Uterus (tissue), 4 donors: ENCODE results near the gene EOMES. TPM values are rescaled to one million over a fixed set of nuclear protein-coding genes. Genes with fewer than 3 reads are reported as not detected.

ENCODE experiments used
- DNase-seq, 2 donors: peaks; one replicate each; pipeline ENCODE4 v3.0.0-alpha.2; 2019 to 2020
- H3K27ac ChIP-seq, 2 donors: fragments of 200-600 bp; sonication (generic); 1 replicate in 1 of 2; 2 replicates in 1 of 2; pipeline ENCODE4 v1.5.1; 2016 to 2018
- H3K27me3 ChIP-seq, 2 donors: fragments of 200-600 bp; sonication (generic); one replicate each; pipeline ENCODE4 v1.5.1; 2018 to 2019; ENCODE audit warnings: control low read depth in 1 of 2
- H3K36me3 ChIP-seq, 2 donors: fragments of 200-600 bp; sonication (generic); one replicate each; pipeline ENCODE4 v1.5.1; 2019; ENCODE audit warnings: control low read depth in 1 of 2
- H3K4me1 ChIP-seq, 2 donors: fragments of 200-600 bp; sonication (generic); one replicate each; pipeline ENCODE4 v1.5.1; 2018 to 2019; ENCODE audit warnings: control low read depth in 1 of 2
- H3K4me3 ChIP-seq, 2 donors: fragments of 200-600 bp; sonication (generic); 1 replicate in 1 of 2; 2 replicates in 1 of 2; pipeline ENCODE4 v1.5.1; 2018 to 2019; ENCODE audit warnings: mild to moderate bottlenecking in 1 of 2
- H3K9me3 ChIP-seq, 2 donors: fragments of 200-600 bp; sonication (generic); one replicate each; pipeline ENCODE4 v1.5.1; 2019; ENCODE audit warnings: control low read depth in 1 of 2
- POLR2A ChIP-seq, 2 donors: fragments of 450-650 bp; IDR thresholded peaks; one replicate each; pipeline ENCODE4 v1.6.1; 2016; ENCODE audit warnings: antibody characterized with exemption in 2 of 2, mild to moderate bottlenecking in 1 of 2, moderate library complexity in 1 of 2
- intact Hi-C: fragments of 100-400 bp; cut with DNase I; formaldehyde crosslinking; loops from one replicate; pipeline ENCODE4 v1.15.1; 2023; ENCODE audit warnings: low total_unique reads
- total RNA-seq, 4 donors: library from RNA; depleted of rRNA in 3 of 4; stranded (reverse); fragments of >200 nt in 3 of 4; gene quantifications; one replicate each; pipeline versions ENCODE4 v1.1.0 to v1.2.4, GENCODE V29; 2014 to 2023
- TF ChIP-seq, protein P1 (sequence below), 4 experiments: fragments of 200-600 bp in 2 of 4; fragments of 450-650 bp in 2 of 4; sonication (generic) in 2 of 4; IDR thresholded peaks; one replicate each; pipeline ENCODE4 v1.5.1; 2016 to 2019; ENCODE audit warnings: antibody characterized with exemption in 4 of 4, mild to moderate bottlenecking in 2 of 4, moderate library complexity in 1 of 4
- donor health status: DM: yes; HTN: yes; CAD: no.

EOMES gene
- total RNA-seq, 4 donors from 2014 or later, result 0.62 to 0.82 TPM; not detected in 2

GRCh38 chr3:27730774-27731659 lies 8.9 kb upstream of the EOMES start:
- no peak for DNase-seq
- H3K4me1 ChIP-seq, result peaks cover 0 to 7% of the 10 kb centered on the region in 2 donors
- H3K36me3 ChIP-seq, result no peaks in the 10 kb centered on the region
- H3K27ac ChIP-seq, result no peak overlapping the region
- no peak overlapping the region for H3K4me3 ChIP-seq
- H3K27me3 ChIP-seq, result peaks cover 2 to 47% of the 10 kb centered on the region in 2 donors
- H3K9me3 ChIP-seq, result no peaks in the 10 kb centered on the region
- TF ChIP-seq POLR2A (IDR thresholded peaks at IDR 0.05), result no peak
- TF ChIP-seq, protein P1, sequence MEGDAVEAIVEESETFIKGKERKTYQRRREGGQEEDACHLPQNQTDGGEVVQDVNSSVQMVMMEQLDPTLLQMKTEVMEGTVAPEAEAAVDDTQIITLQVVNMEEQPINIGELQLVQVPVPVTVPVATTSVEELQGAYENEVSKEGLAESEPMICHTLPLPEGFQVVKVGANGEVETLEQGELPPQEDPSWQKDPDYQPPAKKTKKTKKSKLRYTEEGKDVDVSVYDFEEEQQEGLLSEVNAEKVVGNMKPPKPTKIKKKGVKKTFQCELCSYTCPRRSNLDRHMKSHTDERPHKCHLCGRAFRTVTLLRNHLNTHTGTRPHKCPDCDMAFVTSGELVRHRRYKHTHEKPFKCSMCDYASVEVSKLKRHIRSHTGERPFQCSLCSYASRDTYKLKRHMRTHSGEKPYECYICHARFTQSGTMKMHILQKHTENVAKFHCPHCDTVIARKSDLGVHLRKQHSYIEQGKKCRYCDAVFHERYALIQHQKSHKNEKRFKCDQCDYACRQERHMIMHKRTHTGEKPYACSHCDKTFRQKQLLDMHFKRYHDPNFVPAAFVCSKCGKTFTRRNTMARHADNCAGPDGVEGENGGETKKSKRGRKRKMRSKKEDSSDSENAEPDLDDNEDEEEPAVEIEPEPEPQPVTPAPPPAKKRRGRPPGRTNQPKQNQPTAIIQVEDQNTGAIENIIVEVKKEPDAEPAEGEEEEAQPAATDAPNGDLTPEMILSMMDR (IDR thresholded peaks at IDR 0.05), result no peak
- intact Hi-C loops, result no loop called here

DNA sequence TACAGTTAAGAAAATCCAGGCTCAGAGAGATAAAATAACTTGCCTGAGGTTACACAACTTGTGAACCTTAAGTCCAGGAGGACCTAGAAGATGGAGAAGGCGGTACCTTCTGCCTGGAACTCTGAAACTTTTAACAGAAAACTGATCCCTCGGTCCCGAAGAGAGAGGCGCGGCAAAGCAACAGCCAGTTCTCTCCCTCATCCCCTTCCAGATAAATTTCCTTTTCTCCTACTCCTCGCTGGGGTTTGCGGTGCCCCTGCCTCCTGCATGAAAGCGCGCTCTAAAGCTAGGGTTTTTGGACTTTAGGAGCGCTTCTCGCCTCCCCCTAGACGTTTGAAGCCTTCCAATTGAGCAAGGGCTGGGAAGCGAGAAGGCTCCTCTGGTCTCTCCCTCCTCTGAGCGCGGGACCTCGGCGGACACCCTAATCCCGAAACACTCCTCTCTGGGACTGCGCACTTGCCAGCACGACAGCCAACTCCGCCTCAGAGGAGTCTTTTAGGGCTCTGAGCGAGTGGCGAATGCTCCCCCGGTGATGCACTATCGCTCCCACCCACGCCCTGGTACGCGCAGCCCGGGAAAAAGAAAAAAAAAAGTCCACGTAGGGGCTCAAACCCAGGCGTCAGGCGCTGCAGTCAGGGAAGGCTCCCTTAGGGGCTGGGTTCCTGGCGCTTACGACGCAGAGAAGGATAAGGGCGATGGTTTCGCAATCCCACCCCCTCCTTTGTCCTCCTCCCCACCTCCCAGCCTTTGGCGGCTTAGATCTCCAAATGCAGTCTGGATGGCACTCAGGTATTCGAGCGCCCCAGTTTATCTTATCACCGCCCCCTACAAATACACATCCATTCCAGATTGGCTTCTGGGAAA lies 7.9 kb upstream of the EOMES start:
- intact Hi-C loops, result no loop called here
- no peak for DNase-seq
- H3K4me3 ChIP-seq, result no peak overlapping the region
- no peaks in the 10 kb centered on the region for H3K36me3 ChIP-seq
- peaks cover 2 to 57% of the 10 kb centered on the region in 2 donors for H3K27me3 ChIP-seq
- H3K9me3 ChIP-seq, result no peaks in the 10 kb centered on the region
- H3K27ac ChIP-seq, result no peak overlapping the region
- H3K4me1 ChIP-seq, result peaks cover 0 to 7% of the 10 kb centered on the region in 2 donors
- TF ChIP-seq POLR2A (IDR thresholded peaks at IDR 0.05), result no peak
- TF ChIP-seq, protein P1 (IDR thresholded peaks at IDR 0.05), result no peak

DNA sequence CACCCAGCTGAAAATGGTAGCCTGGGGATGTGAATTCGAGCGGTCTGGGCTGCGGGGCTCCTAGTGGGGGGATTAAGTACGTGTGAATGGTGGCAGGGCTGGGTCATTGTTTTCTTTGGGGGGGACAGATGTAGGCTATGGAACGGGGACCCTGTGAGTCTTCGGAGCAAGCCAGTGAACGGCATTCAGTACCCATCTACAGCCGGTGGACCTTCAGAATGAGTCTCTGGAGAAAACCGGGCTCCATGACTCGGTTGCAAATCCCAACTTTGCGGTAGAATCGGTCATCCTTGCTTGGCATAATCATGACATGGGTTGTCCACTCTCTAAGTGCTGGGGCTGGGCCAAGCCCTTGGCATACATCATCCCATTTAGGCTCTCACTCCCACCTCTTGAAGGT lies 7.2 kb upstream of the EOMES start:
- no peak overlapping the region for H3K27ac ChIP-seq
- no peaks in the 10 kb centered on the region for H3K36me3 ChIP-seq
- no peak for TF ChIP-seq POLR2A (IDR thresholded peaks at IDR 0.05)
- TF ChIP-seq, protein P1 (IDR thresholded peaks at IDR 0.05), result no peak
- DNase-seq, result no peak
- H3K4me1 ChIP-seq, result peaks cover 0 to 7% of the 10 kb centered on the region in 2 donors
- no peak overlapping the region for H3K4me3 ChIP-seq
- intact Hi-C loops, result no loop called here
- H3K9me3 ChIP-seq, result no peaks in the 10 kb centered on the region
- H3K27me3 ChIP-seq, result peaks cover 2 to 62% of the 10 kb centered on the region in 2 donors

DNA sequence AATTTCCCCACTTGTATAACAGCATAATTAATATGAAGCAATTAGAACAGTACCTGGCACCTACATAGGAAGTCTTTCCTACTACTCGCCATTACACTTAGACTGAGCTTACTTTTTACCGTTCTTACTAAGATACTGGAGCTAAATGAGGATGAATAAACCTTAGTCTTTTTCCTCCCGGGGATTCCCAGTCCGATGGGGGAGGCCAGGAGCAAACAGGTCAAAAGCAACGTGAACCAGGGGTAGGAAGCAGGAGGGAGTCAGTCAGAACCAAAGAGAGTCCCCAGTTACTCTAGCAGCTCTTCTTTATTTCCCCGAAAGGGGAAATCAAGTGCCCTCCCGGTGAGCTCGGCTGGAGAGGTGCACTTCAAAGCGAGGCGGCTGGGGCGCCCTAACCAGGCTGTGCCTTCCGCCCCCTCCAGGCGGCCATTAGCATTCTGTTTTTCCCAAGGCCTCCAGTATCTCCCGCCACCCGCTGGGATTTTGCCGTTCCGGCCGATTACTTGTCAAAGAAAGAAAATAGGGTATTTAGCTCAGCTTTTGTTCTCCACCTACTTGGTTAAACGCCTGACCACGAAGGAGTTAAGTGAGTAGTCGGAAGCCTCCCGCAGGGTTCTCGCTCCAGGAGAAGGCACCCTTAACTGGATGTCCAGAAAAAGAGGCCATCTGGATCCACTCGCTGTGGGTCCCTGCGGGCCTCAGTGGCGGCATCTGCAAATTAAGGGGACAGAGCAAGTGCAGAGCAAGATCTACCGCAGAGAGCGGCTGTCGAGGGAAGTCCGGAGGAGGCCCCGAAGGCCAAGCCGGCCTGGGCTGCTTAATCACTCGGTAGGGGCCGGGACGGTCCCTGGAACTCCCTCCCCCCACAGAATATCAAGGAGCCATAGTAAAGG lies 6.3 kb upstream of the EOMES start:
- Histone ChIP-seq H3K27ac (no peak overlapping the region), H3K27me3 (peaks cover 2 to 71% of the 10 kb centered on the region in 2 donors)
- intact Hi-C loops, result no loop called here

More for the DNA sequence above, 6.3 kb upstream of the EOMES start:
- DNase-seq, result no peak
- H3K4me3 ChIP-seq, result no peak overlapping the region
- no peaks in the 10 kb centered on the region for H3K9me3 ChIP-seq
- no peaks in the 10 kb centered on the region for H3K36me3 ChIP-seq
- no peak for TF ChIP-seq POLR2A (IDR thresholded peaks at IDR 0.05)
- TF ChIP-seq, protein P1 (IDR thresholded peaks at IDR 0.05), result no peak
- H3K4me1 ChIP-seq, result peaks cover 0 to 7% of the 10 kb centered on the region in 2 donors
